ENCODE measurements around the gene COPB2. TPM values are rescaled to one million over a fixed set of nuclear protein-coding genes. Genes with fewer than 3 reads are reported as not detected.

COPB2 gene
- total RNA-seq (2014; rRNA removed) = 78.8 and 95.8 TPM in 2 replicates
- Bru-seq, nascent RNA = percentile 91 among the genes with signal in this experiment
- percentile 95 among the genes with signal in this experiment for BruChase-seq, experiment 1, labeled RNA remaining after a 6-hour chase
- BruChase-seq, experiment 2, labeled RNA remaining after a 2-hour chase = percentile 93 among the genes with signal in this experiment
- long read RNA-seq, transcript COPB2-201 (22 exons, 3,360 nt) = major isoform, 260 of 371 reads
- long read RNA-seq, partial matches to known transcripts = 73 of 371 reads
- long read RNA-seq, other reads (novel, unspliced or antisense) = 33 of 371 reads

GRCh38 chr3:139389552-139390368 lies at the start of gene COPB2:
Gene COPB2, minus strand, starts transcription at chr3:139389647. Its CDS starts 97 bp downstream, at chr3:139389550.
- ATAC-seq (peak; percentile 95), DNase-seq (peak; percentile 97)
- Histone ChIP-seq H4K20me1 (ENCODE audit: low read length) (0 out of 2 replicates have a peak, but pooled peaks cover 3% of the 10 kb centered on the region), H3K9me3 (ENCODE audit: low read length) (no peaks in the 10 kb centered on the region), H3K9ac (ENCODE audit: low read length) (peak within 1 kb of the TSS; percentile 99), H3F3A (ENCODE audit: low read length, unreplicated experiment) (no peaks in the 10 kb centered on the region), H3K9me2 (replicated peaks; ENCODE audit: low read length) (no peaks in the 10 kb centered on the region), H3K79me2 (ENCODE audit: low read length) (peaks cover 47% of the 10 kb centered on the region), H3K4me2 (ENCODE audit: low read length) (peak within 1 kb of the TSS; percentile 87), H2AFZ (ENCODE audit: low read length) (peak within 1 kb of the TSS; percentile 93), H3K4me3 (ENCODE audit: low read length) (peak within 1 kb of the TSS; percentile 82), H3K4me1 (ENCODE audit: insufficient read depth, low read length) (peaks cover 9% of the 10 kb centered on the region; the same call in 1 of the 2 replicates), H3K36me3 (ENCODE audit: low read depth, low read length) (no peaks in the 10 kb centered on the region), H3K27me3 (ENCODE audit: low read length) (no peaks in the 10 kb centered on the region), H3K27ac (ENCODE audit: low read length) (peak within 1 kb of the TSS; percentile 87)
- CTCF ChIA-PET = interaction anchor here (0.6 kb wide), 1 partner anchor 36 kb away, joined by 3 read pairs; no protein-coding TSS in a partner anchor
- intact Hi-C loops (cut with micrococcal nuclease) = no loop called here
- BruUV-seq (replicated peaks) = no TSS peak
- POLR2A ChIA-PET (ENCODE audit: unreplicated experiment) = interaction anchor here (0.5 to 0.6 kb wide), 2 partner anchors 36 to 41 kb away, joined by 3 read pairs; no protein-coding TSS in a partner anchor
- TF ChIP-seq EZH2phosphoT487 (IDR thresholded peaks at IDR 0.05; ENCODE audit: borderline replicate concordance, low read length) = no peak
- TF ChIP-seq EZH2 (IDR thresholded peaks at IDR 0.05; ENCODE audit: low read length, unreplicated experiment) = no peak
- TF ChIP-seq, protein P1, sequence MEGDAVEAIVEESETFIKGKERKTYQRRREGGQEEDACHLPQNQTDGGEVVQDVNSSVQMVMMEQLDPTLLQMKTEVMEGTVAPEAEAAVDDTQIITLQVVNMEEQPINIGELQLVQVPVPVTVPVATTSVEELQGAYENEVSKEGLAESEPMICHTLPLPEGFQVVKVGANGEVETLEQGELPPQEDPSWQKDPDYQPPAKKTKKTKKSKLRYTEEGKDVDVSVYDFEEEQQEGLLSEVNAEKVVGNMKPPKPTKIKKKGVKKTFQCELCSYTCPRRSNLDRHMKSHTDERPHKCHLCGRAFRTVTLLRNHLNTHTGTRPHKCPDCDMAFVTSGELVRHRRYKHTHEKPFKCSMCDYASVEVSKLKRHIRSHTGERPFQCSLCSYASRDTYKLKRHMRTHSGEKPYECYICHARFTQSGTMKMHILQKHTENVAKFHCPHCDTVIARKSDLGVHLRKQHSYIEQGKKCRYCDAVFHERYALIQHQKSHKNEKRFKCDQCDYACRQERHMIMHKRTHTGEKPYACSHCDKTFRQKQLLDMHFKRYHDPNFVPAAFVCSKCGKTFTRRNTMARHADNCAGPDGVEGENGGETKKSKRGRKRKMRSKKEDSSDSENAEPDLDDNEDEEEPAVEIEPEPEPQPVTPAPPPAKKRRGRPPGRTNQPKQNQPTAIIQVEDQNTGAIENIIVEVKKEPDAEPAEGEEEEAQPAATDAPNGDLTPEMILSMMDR (conservative IDR thresholded peaks at IDR 0.05; ENCODE audit: low read depth, low read length) = no peak

- Histone ChIP-seq H3K36me3 (ENCODE audit: low read depth, low read length) (no peaks in the 10 kb centered on the region), H3F3A (ENCODE audit: low read length, unreplicated experiment) (no peaks in the 10 kb centered on the region), H3K27ac (ENCODE audit: low read length) (no peak overlapping the region), H3K9ac (ENCODE audit: low read length) (no peak overlapping the region), H3K4me3 (ENCODE audit: low read length) (no peak overlapping the region), H3K27me3 (ENCODE audit: low read length) (no peaks in the 10 kb centered on the region), H4K20me1 (ENCODE audit: low read length) (no peaks in the 10 kb centered on the region), H3K4me1 (ENCODE audit: insufficient read depth, low read length) (no peaks in the 10 kb centered on the region), H2AFZ (ENCODE audit: low read length) (no peak overlapping the region), H3K79me2 (ENCODE audit: low read length) (no peaks in the 10 kb centered on the region), H3K9me3 (ENCODE audit: low read length) (no peaks in the 10 kb centered on the region), H3K4me2 (ENCODE audit: low read length) (no peak overlapping the region), H3K9me2 (replicated peaks; ENCODE audit: low read length) (no peaks in the 10 kb centered on the region)
- intact Hi-C loops (cut with micrococcal nuclease) = no loop called here
- no TSS peak for BruUV-seq (replicated peaks)
- ATAC-seq (no peak), DNase-seq (peak; percentile 10)
- CTCF ChIA-PET = no interaction called here
- POLR2A ChIA-PET (ENCODE audit: unreplicated experiment) = no interaction called here
- TF ChIP-seq EZH2 (IDR thresholded peaks at IDR 0.05; ENCODE audit: low read length, unreplicated experiment) (no peak), EZH2phosphoT487 (IDR thresholded peaks at IDR 0.05; ENCODE audit: borderline replicate concordance, low read length) (no peak)
- TF ChIP-seq, protein P1 (conservative IDR thresholded peaks at IDR 0.05; ENCODE audit: low read depth, low read length) = no peak
Observed at GRCh38 chr3:139434764-139435307, 45.4 kb upstream of the COPB2 start.

Measured in PC-3 (cell line).